ENCODE data around the gene CSNK2A1.

CSNK2A1 gene

DNA sequence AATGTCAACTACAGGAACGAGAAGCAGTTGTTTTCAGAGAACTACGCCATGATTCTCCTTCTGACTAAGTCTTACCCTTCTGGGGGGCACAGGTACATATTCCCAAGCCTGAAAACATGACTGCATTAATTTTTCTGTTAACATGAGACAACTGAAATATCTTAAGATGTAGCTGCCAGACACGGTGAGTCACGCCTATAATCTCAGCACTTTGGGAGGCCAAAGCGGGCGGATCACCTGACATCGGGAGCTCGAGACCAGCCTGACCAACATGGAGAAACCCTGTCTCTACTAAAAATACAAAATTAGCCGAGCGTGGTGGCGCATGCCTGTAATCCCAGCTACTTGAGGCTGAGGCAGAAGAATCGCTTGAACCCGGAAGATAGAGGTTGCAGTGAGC, 103.0 kb downstream of the CSNK2A1 start:
- Histone ChIP-seq H2BK12ac (ENCODE audit: low read length) (no peak overlapping the region), H3K79me1 (ENCODE audit: low read depth, low read length) (no peaks in the 10 kb centered on the region), H3K4me3 (ENCODE audit: low read length in 2 of 2) (no peak overlapping the region), H3K9ac (ENCODE audit: low read depth, low read length, poor library complexity) (no peak overlapping the region), H3K4ac (ENCODE audit: low read length) (no peak overlapping the region), H3K36me3 (replicated peaks in 1 of 2; ENCODE audit: control insufficient read depth in 2 of 2, insufficient read depth in 2 of 2, low read length in 2 of 2) (peaks cover 52 to 97% of the 10 kb centered on the region in 2 donors), H2BK15ac (ENCODE audit: low read length) (no peak overlapping the region), H3K18ac (ENCODE audit: low read length) (no peak overlapping the region), H2BK120ac (ENCODE audit: low read depth, low read length) (no peak overlapping the region), H3K27ac (replicated peaks; ENCODE audit: low read length) (no peak overlapping the region), H3K27me3 (ENCODE audit: control insufficient read depth in 3 of 3, insufficient read depth in 3 of 3, low read depth in 1 of 3, low read length in 3 of 3) (no peaks in the 10 kb centered on the region), H3K23ac (ENCODE audit: low read depth, low read length, poor library complexity) (no peak overlapping the region), H2BK5ac (ENCODE audit: low read length) (no peak overlapping the region), H4K91ac (ENCODE audit: low read depth, low read length, poor library complexity) (no peak overlapping the region), H2AFZ (ENCODE audit: low read length) (no peak overlapping the region), H2AK5ac (ENCODE audit: low read depth, low read length) (no peak overlapping the region), H3K14ac (ENCODE audit: low read length) (no peak overlapping the region), H3K4me2 (ENCODE audit: insufficient read depth, low read length, poor library complexity, severe bottlenecking) (no peak overlapping the region), H3K9me3 (replicated peaks in 1 of 2; ENCODE audit: control insufficient read depth in 2 of 2, insufficient read depth in 1 of 2, low read depth in 1 of 2, low read length in 2 of 2) (peaks cover 0 to 1% of the 10 kb centered on the region in 2 donors), H3K4me1 (ENCODE audit: control insufficient read depth in 2 of 2, insufficient read depth in 1 of 2, low read depth in 1 of 2, low read length in 2 of 2) (peaks cover 0 to 4% of the 10 kb centered on the region in 2 donors), H4K8ac (ENCODE audit: low read depth, low read length) (no peak overlapping the region)
- WGBS, 2 donors (ENCODE audit: extremely low coverage in 2 of 2, insufficient read length in 2 of 2, insufficient replicate concordance in 1 of 2), result no CpG with 5 or more reads among the region's 13 CpGs
- DNase-seq (ENCODE audit: low spot score), result no peak

DNA sequence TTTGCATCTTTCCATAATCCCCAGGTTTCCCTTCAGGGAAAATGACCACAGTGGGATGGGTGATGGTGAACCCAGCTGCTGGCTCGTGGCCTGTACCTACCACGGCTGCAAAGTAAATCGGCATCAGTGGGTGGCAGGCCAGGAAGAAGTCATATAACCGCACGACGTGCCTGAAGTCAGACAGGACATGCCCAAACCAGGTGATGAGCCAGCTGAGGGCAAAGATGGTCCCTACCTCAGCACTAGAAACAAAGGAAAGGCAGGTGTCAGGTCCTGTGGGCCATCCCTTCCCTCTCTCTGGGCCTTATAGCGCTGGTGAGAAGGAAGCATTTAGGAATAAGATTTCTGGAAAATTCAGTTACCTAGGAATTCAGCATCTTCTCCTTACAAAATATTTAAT, 103.4 kb downstream of the CSNK2A1 start:
- H2BK5ac ChIP-seq (ENCODE audit: low read length), result no peak overlapping the region
- no peaks in the 10 kb centered on the region for H3K27me3 ChIP-seq (ENCODE audit: control insufficient read depth in 3 of 3, insufficient read depth in 3 of 3, low read depth in 1 of 3, low read length in 3 of 3)
- WGBS, 2 donors (ENCODE audit: extremely low coverage in 2 of 2, insufficient read length in 2 of 2, insufficient replicate concordance in 1 of 2), result no CpG with 5 or more reads among the region's 7 CpGs
- H2AFZ ChIP-seq (ENCODE audit: low read length), result no peak overlapping the region
- peaks cover 52 to 97% of the 10 kb centered on the region in 2 donors for H3K36me3 ChIP-seq (replicated peaks in 1 of 2; ENCODE audit: control insufficient read depth in 2 of 2, insufficient read depth in 2 of 2, low read length in 2 of 2)
- H2BK15ac ChIP-seq (ENCODE audit: low read length), result no peak overlapping the region
- H3K79me1 ChIP-seq (ENCODE audit: low read depth, low read length), result no peaks in the 10 kb centered on the region
- H3K18ac ChIP-seq (ENCODE audit: low read length), result no peak overlapping the region
- H4K8ac ChIP-seq (ENCODE audit: low read depth, low read length), result no peak overlapping the region
- peak overlapping the region; percentile 6 for H3K23ac ChIP-seq (ENCODE audit: low read depth, low read length, poor library complexity)
- H2AK5ac ChIP-seq (ENCODE audit: low read depth, low read length), result no peak overlapping the region
- H3K4me3 ChIP-seq (ENCODE audit: low read length in 2 of 2), result no peak overlapping the region
- peaks cover 0 to 3% of the 10 kb centered on the region in 2 donors for H3K4me1 ChIP-seq (ENCODE audit: control insufficient read depth in 2 of 2, insufficient read depth in 1 of 2, low read depth in 1 of 2, low read length in 2 of 2)
- H3K9me3 ChIP-seq (replicated peaks in 1 of 2; ENCODE audit: control insufficient read depth in 2 of 2, insufficient read depth in 1 of 2, low read depth in 1 of 2, low read length in 2 of 2), result peaks cover 0 to 1% of the 10 kb centered on the region in 2 donors
- no peak overlapping the region for H2BK12ac ChIP-seq (ENCODE audit: low read length)
- H4K91ac ChIP-seq (ENCODE audit: low read depth, low read length, poor library complexity), result no peak overlapping the region
- H3K9ac ChIP-seq (ENCODE audit: low read depth, low read length, poor library complexity), result no peak overlapping the region
- H3K4me2 ChIP-seq (ENCODE audit: insufficient read depth, low read length, poor library complexity, severe bottlenecking), result no peak overlapping the region
- no peak for DNase-seq (ENCODE audit: low spot score)
- no peak overlapping the region for H2BK120ac ChIP-seq (ENCODE audit: low read depth, low read length)
- no peak overlapping the region for H3K27ac ChIP-seq (replicated peaks; ENCODE audit: low read length)
- H3K14ac ChIP-seq (ENCODE audit: low read length), result no peak overlapping the region
- no peak overlapping the region for H3K4ac ChIP-seq (ENCODE audit: low read length)

DNA sequence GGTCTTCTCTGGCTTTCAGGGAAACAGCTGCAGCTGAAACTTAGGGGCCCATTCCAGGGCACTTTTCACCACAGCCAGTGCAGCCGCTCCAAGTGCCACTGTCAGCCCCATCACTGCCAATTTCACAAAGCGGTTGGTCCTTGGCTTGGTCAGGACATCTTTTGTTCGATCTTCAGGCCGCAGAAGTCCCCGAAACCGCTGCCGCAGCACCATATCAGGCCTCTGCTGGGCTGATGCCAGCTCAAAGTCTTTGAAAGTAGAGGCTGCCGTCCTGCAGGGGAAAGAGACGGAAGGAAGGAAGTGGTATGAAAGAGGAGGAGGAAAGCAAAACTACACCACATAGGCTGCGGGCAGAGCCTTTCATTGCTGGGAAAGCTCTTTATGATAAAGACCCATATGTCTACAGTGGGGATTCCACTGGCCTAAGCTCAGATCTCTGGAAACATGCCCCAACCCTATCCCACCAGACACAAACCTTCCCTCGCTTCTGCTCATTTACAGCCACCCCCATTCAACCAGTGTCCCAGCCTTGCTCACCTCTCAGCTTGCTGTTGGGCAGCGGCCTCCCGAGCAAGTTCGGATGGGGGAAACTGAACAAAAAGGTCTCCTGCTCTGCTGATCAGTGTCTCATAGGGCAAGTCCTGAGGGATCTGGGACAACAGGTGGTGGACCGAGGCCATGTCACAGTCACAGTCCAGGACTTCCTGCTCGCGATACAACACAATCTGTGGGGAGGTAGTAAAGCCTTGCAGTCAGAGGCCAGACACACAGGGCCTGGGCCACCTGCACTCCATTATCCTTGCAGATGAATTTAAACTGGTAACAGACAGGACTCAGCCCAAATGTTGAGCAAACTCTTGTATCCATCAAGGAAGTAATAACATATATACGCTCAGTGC, 104.8 kb downstream of the CSNK2A1 start:
- no peak for DNase-seq (ENCODE audit: low spot score)
- WGBS, 2 donors (ENCODE audit: extremely low coverage in 2 of 2, insufficient read length in 2 of 2, insufficient replicate concordance in 1 of 2), result no CpG with 5 or more reads among the region's 18 CpGs
- Histone ChIP-seq H3K27ac (replicated peaks; ENCODE audit: low read length) (no peak overlapping the region), H2AFZ (ENCODE audit: low read length) (no peak overlapping the region), H3K4me2 (ENCODE audit: insufficient read depth, low read length, poor library complexity, severe bottlenecking) (no peak overlapping the region), H3K9ac (ENCODE audit: low read depth, low read length, poor library complexity) (no peak overlapping the region), H4K91ac (ENCODE audit: low read depth, low read length, poor library complexity) (no peak overlapping the region), H3K27me3 (ENCODE audit: control insufficient read depth in 3 of 3, insufficient read depth in 3 of 3, low read depth in 1 of 3, low read length in 3 of 3) (no peaks in the 10 kb centered on the region), H3K14ac (ENCODE audit: low read length) (no peak overlapping the region), H2BK5ac (ENCODE audit: low read length) (no peak overlapping the region), H3K18ac (ENCODE audit: low read length) (no peak overlapping the region), H3K9me3 (replicated peaks in 1 of 2; ENCODE audit: control insufficient read depth in 2 of 2, insufficient read depth in 1 of 2, low read depth in 1 of 2, low read length in 2 of 2) (no peaks in the 10 kb centered on the region), H2AK5ac (ENCODE audit: low read depth, low read length) (no peak overlapping the region), H3K36me3 (replicated peaks in 1 of 2; ENCODE audit: control insufficient read depth in 2 of 2, insufficient read depth in 2 of 2, low read length in 2 of 2) (peaks cover 46 to 92% of the 10 kb centered on the region in 2 donors), H3K4me1 (ENCODE audit: control insufficient read depth in 2 of 2, insufficient read depth in 1 of 2, low read depth in 1 of 2, low read length in 2 of 2) (peaks cover 0 to 3% of the 10 kb centered on the region in 2 donors), H3K79me1 (ENCODE audit: low read depth, low read length) (no peaks in the 10 kb centered on the region), H3K23ac (ENCODE audit: low read depth, low read length, poor library complexity) (no peak overlapping the region), H2BK12ac (ENCODE audit: low read length) (no peak overlapping the region), H4K8ac (ENCODE audit: low read depth, low read length) (no peak overlapping the region), H3K4me3 (ENCODE audit: low read length in 2 of 2) (no peak overlapping the region), H2BK15ac (ENCODE audit: low read length) (no peak overlapping the region), H2BK120ac (ENCODE audit: low read depth, low read length) (no peak overlapping the region), H3K4ac (ENCODE audit: low read length) (no peak overlapping the region)

DNA sequence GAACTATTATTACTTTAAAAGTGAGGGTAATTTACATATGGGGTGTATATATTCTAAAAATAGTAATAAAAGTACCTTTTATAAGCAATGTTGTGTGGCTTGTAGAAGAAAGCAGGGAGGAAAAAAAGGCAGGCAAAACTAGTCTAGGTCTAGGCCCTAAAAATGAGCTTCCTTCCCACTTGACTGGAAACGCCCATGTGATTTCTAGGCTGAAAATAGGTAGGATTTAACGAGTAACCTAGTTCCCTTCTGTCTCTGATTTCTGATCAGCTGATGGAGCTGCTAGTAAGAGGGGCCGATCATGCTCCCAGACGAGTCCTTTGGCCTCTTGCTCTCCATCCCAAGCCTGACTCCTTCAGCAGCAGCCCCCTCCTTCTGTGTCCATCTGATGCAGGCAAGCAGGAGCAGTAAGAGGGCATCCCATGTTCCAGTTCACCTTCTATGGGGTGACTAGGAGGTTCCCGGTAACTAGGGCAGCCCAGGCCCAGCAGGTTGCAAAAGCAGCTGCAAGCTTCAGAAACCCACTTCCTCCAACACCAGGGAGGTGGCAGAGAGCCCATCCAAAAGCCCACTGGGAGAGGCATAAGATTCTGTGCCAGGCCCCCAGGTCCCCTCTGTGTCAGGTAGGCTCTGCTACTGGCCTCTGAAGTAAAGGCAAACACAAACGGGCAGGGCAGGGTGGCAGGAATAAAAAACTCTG, 105.7 kb downstream of the CSNK2A1 start:
- H4K8ac ChIP-seq (ENCODE audit: low read depth, low read length), result no peak overlapping the region
- no peak overlapping the region for H3K27ac ChIP-seq (replicated peaks; ENCODE audit: low read length)
- H2BK120ac ChIP-seq (ENCODE audit: low read depth, low read length), result no peak overlapping the region
- no peak overlapping the region for H2BK12ac ChIP-seq (ENCODE audit: low read length)
- H3K9ac ChIP-seq (ENCODE audit: low read depth, low read length, poor library complexity), result no peak overlapping the region
- no peak overlapping the region for H3K4ac ChIP-seq (ENCODE audit: low read length)
- no peak overlapping the region for H2AK5ac ChIP-seq (ENCODE audit: low read depth, low read length)
- no peak overlapping the region for H2BK15ac ChIP-seq (ENCODE audit: low read length)
- peaks cover 0 to 3% of the 10 kb centered on the region in 2 donors for H3K4me1 ChIP-seq (ENCODE audit: control insufficient read depth in 2 of 2, insufficient read depth in 1 of 2, low read depth in 1 of 2, low read length in 2 of 2)
- H3K4me2 ChIP-seq (ENCODE audit: insufficient read depth, low read length, poor library complexity, severe bottlenecking), result no peak overlapping the region
- H4K91ac ChIP-seq (ENCODE audit: low read depth, low read length, poor library complexity), result no peak overlapping the region
- H3K79me1 ChIP-seq (ENCODE audit: low read depth, low read length), result no peaks in the 10 kb centered on the region
- no peak for DNase-seq (ENCODE audit: low spot score)
- H2AFZ ChIP-seq (ENCODE audit: low read length), result no peak overlapping the region
- no peak overlapping the region for H3K14ac ChIP-seq (ENCODE audit: low read length)
- peaks cover 46 to 84% of the 10 kb centered on the region in 2 donors for H3K36me3 ChIP-seq (replicated peaks in 1 of 2; ENCODE audit: control insufficient read depth in 2 of 2, insufficient read depth in 2 of 2, low read length in 2 of 2)
- no peaks in the 10 kb centered on the region for H3K27me3 ChIP-seq (ENCODE audit: control insufficient read depth in 3 of 3, insufficient read depth in 3 of 3, low read depth in 1 of 3, low read length in 3 of 3)
- H3K18ac ChIP-seq (ENCODE audit: low read length), result no peak overlapping the region
- WGBS, 2 donors (ENCODE audit: extremely low coverage in 2 of 2, insufficient read length in 2 of 2, insufficient replicate concordance in 1 of 2), result no CpG with 5 or more reads among the region's 6 CpGs
- no peak overlapping the region for H3K4me3 ChIP-seq (ENCODE audit: low read length in 2 of 2)
- no peak overlapping the region for H3K23ac ChIP-seq (ENCODE audit: low read depth, low read length, poor library complexity)
- H3K9me3 ChIP-seq (replicated peaks in 1 of 2; ENCODE audit: control insufficient read depth in 2 of 2, insufficient read depth in 1 of 2, low read depth in 1 of 2, low read length in 2 of 2), result no peaks in the 10 kb centered on the region
- H2BK5ac ChIP-seq (ENCODE audit: low read length), result no peak overlapping the region

Measured in neuronal stem cell (in vitro differentiated cells).